SIG-M5 treated with dmso at 0.1 percent for 504 hours (cell line): ENCODE results near the gene ZNF850.
"Not testable (repeated sequence)": the region's sequence is repeated elsewhere in the genome, so short reads cannot be mapped to it uniquely, and the experiment has no call there.

ENCODE experiments used
- DNase-seq: peaks from one replicate; lab custom pipeline; 2025; ENCODE audit not compliant: unreplicated experiment; lab: John Stamatoyannopoulos, UW

The ZNF850 gene

DNA sequence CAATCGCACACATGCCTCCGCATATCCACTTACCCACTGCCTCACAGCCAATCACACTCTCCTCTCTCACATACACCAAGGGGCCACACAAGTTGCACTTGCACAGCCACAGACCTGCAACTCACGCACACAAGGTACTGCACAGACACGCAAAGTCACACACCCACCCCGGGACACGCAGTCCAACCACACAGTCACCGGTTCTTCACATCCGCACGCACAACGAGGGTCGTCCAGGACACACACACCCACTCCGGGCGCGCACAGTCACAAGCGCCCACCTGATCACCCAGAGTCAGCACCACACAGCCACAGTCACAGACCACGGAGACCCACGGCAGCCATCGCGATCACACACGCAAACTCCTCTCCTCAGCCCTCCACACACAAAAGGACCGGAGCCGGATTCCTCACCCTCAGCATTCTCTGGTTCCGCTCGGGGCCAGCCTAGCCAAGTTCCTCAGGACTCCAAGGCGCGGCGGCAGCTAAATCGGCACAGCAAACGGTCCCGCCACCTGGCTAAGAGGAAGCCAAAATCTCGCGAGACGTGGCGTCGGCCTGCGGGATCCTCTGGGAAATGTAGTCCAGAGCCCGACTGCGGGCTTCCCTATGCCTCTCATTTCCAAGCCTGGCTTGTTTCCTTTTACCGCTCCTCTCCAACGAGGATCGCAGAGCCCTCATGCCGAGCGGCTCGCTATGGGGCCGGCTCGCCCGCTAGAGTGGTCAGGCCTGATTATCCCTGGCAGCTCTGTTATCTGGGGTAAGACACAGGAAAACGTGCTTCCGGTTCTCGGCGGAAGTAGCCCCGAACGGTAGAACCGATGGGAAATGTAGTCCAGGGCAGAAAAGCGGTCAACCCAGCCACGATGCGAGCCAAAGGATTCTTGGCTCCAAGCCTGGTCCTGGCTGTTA is at the start of gene ZNF850:
Gene ZNF850 (minus strand): TSS at position 497 of the 912 bp plus-strand sequence. CDS start 10,201 bp downstream, outside the sequence.
- DNase-seq = peak; percentile 84

- no peak for DNase-seq
Observed at GRCh38 chr19:36821758-36822157, 49.2 kb upstream of the ZNF850 start.

DNA sequence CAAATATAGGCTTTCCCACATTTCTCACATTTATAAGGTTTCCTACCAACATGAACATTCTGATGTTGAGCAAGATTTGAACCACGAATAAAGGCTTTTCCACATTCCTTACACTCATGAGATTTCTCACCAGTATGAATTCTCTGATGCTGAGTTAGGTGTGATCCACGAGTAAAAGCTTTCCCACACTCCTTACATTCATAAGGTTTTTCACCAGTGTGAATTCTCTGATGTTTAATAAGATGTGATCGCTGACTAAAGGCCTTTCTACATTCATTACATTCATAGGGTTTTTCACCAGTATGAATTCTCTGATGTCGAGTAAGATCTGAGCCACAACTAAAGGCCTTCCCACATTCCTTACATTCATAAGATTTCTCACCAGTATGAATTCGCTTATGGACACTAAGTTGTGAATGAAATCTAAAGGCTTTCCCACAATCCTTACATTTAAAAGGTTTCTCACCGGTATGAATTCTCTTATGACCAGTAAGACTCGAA is 46.6 kb upstream of the ZNF850 start:
- DNase-seq = no peak

- no peak for DNase-seq
Observed at GRCh38 chr19:36807029-36807428, 34.4 kb upstream of the ZNF850 start.

GRCh38 chr19:36805364-36805763 is 32.8 kb upstream of the ZNF850 start:
- no peak for DNase-seq

DNA sequence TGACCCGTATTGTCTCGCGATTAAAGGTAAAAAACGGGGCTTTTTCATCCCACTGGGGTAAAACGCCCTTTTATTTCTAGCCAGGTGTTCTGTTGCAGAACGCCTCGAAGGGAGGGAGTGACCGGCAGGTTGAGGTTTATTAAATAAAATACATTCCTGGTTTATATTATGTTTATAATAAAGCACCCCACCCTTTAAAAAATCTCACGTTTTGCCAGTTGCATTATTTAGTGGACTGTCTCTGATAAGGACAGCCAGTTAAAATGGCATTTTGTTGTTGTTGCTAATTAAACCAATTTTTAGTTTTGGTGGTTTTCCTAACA is 25.1 kb upstream of the ZNF850 start:
- no peak for DNase-seq

DNA sequence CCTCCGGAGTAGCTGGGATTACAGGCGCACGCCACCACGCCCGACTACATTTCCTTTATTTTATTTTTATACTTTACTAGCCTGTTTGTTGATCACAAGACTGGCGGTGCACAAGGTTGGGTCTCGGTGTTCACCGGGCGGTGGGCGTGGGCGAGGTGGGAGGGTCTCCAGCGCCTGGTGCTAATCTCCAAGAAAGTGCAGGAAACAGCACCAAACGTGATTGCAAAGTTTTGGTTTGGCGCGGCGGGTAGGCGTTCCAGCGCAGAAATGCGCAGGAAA is 24.0 kb upstream of the ZNF850 start:
- DNase-seq = no peak

- not testable (repeated sequence) for DNase-seq
Observed at GRCh38 chr19:36791420-36792141, 19.0 kb upstream of the ZNF850 start.

- DNase-seq = no peak
Observed at GRCh38 chr19:36775768-36776167, 3.2 kb upstream of the ZNF850 start.

- DNase-seq = no peak
Observed at GRCh38 chr19:36773223-36773579, 594 bp upstream of the ZNF850 start.

- peak; percentile 39 for DNase-seq
Observed at GRCh38 chr19:36771261-36772231, 1.1 kb downstream of the ZNF850 start.

- no peak for DNase-seq
Observed at GRCh38 chr19:36750066-36750691, 22.4 kb downstream of the ZNF850 start.

DNA sequence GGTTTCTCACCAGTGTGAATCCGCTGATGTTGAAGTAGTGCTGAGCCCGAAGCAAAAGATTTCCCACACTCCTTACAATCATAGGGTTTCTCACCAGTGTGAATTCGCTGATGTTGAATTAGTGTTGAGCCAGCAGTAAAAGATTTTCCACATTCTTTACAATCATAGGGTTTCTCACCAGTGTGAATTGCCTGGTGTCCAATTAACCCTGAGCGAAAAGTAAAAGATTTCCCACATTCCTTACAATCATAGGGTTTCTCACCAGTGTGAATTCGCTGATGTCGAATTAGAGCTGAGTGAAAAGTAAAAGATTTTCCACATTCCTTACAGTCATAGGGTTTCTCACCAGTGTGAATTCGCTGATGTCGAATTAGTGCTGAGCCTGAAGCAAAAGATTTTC is 23.0 kb downstream of the ZNF850 start:
- DNase-seq = not testable (repeated sequence)

- DNase-seq = no peak
Observed at GRCh38 chr19:36748431-36749275, 24.0 kb downstream of the ZNF850 start.

DNA sequence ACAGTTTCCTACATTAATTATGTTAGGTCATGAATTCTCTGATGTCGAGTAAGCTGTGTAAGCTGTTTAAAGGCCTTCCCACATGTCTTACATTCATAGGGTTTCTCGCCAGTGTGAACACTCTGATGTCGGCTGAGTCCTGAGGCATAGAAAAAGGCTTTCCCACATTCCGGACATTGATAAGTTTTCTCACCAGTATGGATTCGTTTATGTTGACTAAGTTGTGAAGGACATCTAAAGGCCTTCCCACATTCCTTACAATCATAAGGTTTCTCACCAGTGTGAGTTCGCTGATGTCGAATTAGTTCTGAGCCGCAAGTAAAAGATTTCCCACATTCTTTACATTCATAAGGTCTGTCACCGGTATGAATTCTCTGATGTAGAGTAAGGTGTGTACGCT is 24.9 kb downstream of the ZNF850 start:
- no peak for DNase-seq

DNA sequence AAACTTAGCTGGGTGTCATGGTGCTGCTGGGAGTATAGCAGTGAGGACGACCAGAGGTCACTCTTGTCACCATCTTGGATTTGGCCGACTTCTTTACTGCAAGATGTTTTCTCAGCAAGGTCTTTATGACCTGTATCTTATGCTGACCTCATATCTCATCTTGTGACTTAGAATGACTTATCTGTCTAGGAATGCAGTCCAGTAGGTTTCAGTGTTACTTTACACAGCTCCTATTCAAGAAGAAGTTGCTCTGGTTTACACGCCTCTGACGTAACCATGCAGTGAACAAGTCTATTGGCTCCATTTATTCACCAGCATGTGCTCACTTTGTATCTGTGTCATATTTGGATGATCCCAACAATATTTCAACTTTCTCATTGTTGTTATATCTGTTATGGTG is 26.7 kb downstream of the ZNF850 start:
- no peak for DNase-seq

DNA sequence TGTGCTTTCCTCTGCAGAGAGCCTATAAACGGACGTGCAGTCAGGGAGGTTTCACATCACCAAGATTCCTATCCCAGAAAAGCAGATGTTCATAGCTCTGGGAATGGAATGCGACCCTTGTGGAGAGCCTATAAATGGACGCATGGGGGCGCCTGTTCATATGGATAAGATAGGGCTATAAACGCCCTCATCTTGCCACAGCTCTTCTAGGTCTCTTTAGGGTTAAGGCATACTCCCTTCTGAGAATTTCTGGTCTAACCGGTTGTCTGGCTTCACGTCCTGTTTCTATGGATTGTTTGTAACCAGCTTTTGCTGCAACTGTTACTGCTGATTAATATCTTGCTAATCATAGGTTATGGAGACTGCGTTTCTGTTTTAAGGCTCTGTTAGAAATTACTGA is 36.4 kb downstream of the ZNF850 start:
- DNase-seq = not testable (repeated sequence)

DNA sequence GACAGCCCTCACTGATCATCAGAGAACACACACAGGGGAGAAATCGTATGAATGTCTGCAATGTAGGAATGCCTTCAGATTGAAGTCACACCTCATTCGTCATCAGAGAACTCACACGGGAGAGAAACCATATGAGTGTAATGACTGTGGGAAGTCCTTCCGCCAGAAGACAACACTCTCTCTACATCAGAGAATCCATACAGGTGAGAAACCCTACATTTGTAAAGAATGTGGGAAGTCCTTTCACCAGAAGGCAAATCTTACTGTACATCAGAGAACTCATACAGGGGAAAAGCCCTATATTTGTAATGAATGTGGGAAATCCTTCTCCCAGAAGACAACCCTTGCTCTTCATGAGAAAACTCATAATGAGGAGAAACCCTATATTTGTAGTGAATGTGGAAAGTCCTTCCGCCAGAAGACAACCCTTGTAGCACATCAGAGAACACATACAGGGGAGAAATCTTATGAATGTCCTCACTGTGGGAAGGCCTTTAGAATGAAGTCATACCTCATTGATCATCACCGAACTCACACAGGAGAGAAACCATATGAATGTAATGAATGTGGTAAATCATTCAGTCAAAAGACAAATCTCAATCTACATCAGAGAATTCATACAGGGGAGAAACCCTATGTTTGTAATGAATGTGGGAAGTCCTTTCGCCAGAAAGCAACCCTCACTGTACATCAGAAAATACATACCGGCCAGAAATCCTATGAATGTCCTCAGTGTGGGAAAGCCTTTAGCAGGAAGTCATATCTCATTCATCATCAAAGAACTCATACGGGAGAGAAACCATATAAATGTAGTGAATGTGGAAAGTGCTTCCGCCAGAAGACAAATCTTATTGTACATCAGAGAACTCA is 52.7 kb downstream of the ZNF850 start:
- DNase-seq = no peak

- no peak for DNase-seq
Observed at GRCh38 chr19:36709423-36709822, 63.2 kb downstream of the ZNF850 start.
